Chondrocyte (in vitro differentiated cells): ENCODE results near the gene OGA. TPM values are rescaled to one million over a fixed set of nuclear protein-coding genes. Genes with fewer than 3 reads are reported as not detected.
A peak's percentile ranks its signal among the peaks of the same experiment; 100 is the strongest.

ENCODE experiments used
- DNase-seq: peaks from one replicate; pipeline ENCODE4 v3.0.0; 2021; ENCODE audit warnings: mixed read lengths, low spot score
- H3K27ac Mint-ChIP-seq: one replicate; pipeline ENCODE4 v1.8.0; 2021; ENCODE audit warnings: mild to moderate bottlenecking, moderate library complexity, mixed read lengths; ENCODE audit not compliant: unreplicated experiment
- H3K27me3 Mint-ChIP-seq: 2 replicates; pipeline ENCODE4 v1.8.0; 2021; ENCODE audit warnings: low read depth, mixed read lengths
- H3K36me3 Mint-ChIP-seq: 2 replicates; pipeline ENCODE4 v1.8.0; 2021; ENCODE audit warnings: low read depth, mixed read lengths
- H3K4me1 Mint-ChIP-seq: 2 replicates; pipeline ENCODE4 v1.8.0; 2021; ENCODE audit warnings: low read depth, mild to moderate bottlenecking, mixed read lengths
- H3K4me3 Mint-ChIP-seq: one replicate; pipeline ENCODE4 v1.8.0; 2021; ENCODE audit warnings: mild to moderate bottlenecking, moderate library complexity, mixed read lengths; ENCODE audit not compliant: unreplicated experiment
- H3K9me3 Mint-ChIP-seq: 2 replicates; pipeline ENCODE4 v1.8.0; 2021; ENCODE audit warnings: low read depth, mixed read lengths
- total RNA-seq: library from RNA; stranded (reverse); gene quantifications from 3 replicates; pipeline ENCODE4 v1.2.1, GENCODE V29; 2021
- TF ChIP-seq, protein P1 (sequence below): fragments of 200-600 bp; sonication (generic); IDR thresholded peaks from 2 replicates; pipeline ENCODE4 v1.5.0; 2021; ENCODE audit warnings: antibody characterized with exemption, mild to moderate bottlenecking, moderate library complexity

Gene OGA
- total RNA-seq, 1 donor from 2014 or later, result 75.5 TPM

GRCh38 chr10:101856626-101857025, 38.4 kb upstream of the OGA start:
- peaks cover 12% of the 10 kb centered on the region for H3K9me3 Mint-ChIP-seq
- no peak for DNase-seq
- no peak overlapping the region for H3K27ac Mint-ChIP-seq
- TF ChIP-seq, protein P1, sequence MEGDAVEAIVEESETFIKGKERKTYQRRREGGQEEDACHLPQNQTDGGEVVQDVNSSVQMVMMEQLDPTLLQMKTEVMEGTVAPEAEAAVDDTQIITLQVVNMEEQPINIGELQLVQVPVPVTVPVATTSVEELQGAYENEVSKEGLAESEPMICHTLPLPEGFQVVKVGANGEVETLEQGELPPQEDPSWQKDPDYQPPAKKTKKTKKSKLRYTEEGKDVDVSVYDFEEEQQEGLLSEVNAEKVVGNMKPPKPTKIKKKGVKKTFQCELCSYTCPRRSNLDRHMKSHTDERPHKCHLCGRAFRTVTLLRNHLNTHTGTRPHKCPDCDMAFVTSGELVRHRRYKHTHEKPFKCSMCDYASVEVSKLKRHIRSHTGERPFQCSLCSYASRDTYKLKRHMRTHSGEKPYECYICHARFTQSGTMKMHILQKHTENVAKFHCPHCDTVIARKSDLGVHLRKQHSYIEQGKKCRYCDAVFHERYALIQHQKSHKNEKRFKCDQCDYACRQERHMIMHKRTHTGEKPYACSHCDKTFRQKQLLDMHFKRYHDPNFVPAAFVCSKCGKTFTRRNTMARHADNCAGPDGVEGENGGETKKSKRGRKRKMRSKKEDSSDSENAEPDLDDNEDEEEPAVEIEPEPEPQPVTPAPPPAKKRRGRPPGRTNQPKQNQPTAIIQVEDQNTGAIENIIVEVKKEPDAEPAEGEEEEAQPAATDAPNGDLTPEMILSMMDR, result no peak
- H3K36me3 Mint-ChIP-seq, result peaks cover 13% of the 10 kb centered on the region
- no peak overlapping the region for H3K4me3 Mint-ChIP-seq
- no peaks in the 10 kb centered on the region for H3K4me1 Mint-ChIP-seq
- no peaks in the 10 kb centered on the region for H3K27me3 Mint-ChIP-seq

DNA sequence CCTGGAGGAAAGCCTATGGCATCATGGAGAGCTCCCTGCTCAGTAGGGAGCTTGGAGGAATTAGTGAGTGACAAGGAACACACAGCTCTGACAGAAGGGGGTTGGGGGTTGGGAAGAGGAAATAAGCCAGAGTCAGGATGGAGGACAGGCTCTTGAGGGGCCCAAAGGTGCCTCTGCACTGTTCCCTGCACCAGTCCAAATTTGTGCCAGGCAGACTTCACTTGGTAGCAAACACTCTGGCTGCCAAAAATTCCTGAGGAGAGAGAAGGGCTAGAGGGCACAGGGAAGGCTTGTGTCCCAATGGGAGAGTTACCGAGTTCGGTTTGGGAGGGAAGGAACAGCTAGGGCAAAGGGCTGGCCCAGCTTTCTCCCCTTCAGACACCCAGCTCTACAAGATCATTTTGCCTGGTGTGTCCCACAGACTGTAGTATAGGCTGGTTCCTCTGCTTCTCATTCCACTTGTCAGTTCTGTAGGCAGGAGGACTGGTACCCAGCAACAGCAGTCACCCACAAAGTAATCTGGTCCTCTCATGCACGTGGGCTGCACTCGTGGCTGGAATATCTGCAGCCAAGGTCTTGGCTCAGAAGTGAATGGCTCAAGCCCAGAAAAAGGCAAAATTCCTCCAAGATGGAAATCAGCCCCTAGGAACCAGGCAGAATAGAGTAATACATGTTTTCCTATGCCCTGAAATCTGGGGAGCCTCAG, 33.3 kb upstream of the OGA start:
- Mint-ChIP-seq H3K4me1 (peaks cover 6% of the 10 kb centered on the region), H3K4me3 (no peak overlapping the region), H3K27ac (no peak overlapping the region), H3K9me3 (no peaks in the 10 kb centered on the region), H3K27me3 (no peaks in the 10 kb centered on the region), H3K36me3 (peaks cover 5% of the 10 kb centered on the region)
- TF ChIP-seq, protein P1, result no peak
- DNase-seq, result no peak

- Mint-ChIP-seq H3K4me3 (no peak overlapping the region), H3K27me3 (no peaks in the 10 kb centered on the region), H3K4me1 (peaks cover 6% of the 10 kb centered on the region), H3K9me3 (no peaks in the 10 kb centered on the region), H3K27ac (no peak overlapping the region), H3K36me3 (peaks cover 10% of the 10 kb centered on the region)
- no peak for DNase-seq
- TF ChIP-seq, protein P1, result no peak
Observed at GRCh38 chr10:101850749-101851148, 32.5 kb upstream of the OGA start.

- Mint-ChIP-seq H3K4me1 (peaks cover 12% of the 10 kb centered on the region), H3K4me3 (no peak overlapping the region), H3K27me3 (no peaks in the 10 kb centered on the region), H3K36me3 (peaks cover 12% of the 10 kb centered on the region), H3K9me3 (no peaks in the 10 kb centered on the region), H3K27ac (peak overlapping the region; percentile 33)
- DNase-seq, result no peak
- TF ChIP-seq, protein P1, result no peak
Observed at GRCh38 chr10:101848894-101849351, 30.7 kb upstream of the OGA start.

DNA sequence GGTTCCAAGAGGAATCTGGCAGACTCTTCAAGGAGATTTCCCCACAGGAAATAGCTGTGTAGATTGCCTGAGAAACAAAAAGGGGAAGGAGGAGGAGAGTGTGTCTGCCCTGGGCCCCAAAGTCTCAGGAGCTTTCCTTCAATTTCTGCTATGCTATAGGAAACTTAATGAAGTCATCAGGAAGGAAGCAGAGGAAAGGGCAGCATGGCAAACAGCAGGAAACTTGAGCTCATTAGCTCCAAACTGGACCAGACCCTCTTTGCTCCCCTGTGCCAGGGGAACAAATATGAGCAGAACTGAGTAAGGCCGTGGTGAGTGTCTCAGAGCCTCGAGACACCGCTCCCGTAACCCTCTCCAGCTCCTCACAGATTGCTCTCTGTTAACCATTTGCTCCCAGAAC, 30.2 kb upstream of the OGA start:
- TF ChIP-seq, protein P1, result no peak
- no peak for DNase-seq
- peaks cover 12% of the 10 kb centered on the region for H3K36me3 Mint-ChIP-seq
- H3K9me3 Mint-ChIP-seq, result no peaks in the 10 kb centered on the region
- H3K27me3 Mint-ChIP-seq, result no peaks in the 10 kb centered on the region
- H3K4me3 Mint-ChIP-seq, result no peak overlapping the region
- H3K27ac Mint-ChIP-seq, result no peak overlapping the region
- H3K4me1 Mint-ChIP-seq, result peaks cover 12% of the 10 kb centered on the region
